Activated naive CD8-positive, alpha-beta T cell (primary cell): Measurements from ENCODE around the gene CDH4.

Experiments used
- H3K27ac Mint-ChIP-seq: one replicate; pipeline ENCODE4 v1.8.0; 2021; ENCODE audit warnings: mixed read lengths
- H3K27me3 Mint-ChIP-seq: one replicate; pipeline ENCODE4 v1.8.0; 2021; ENCODE audit warnings: mixed read lengths
- H3K36me3 Mint-ChIP-seq: one replicate; pipeline ENCODE4 v1.8.0; 2021; ENCODE audit warnings: mixed read lengths
- H3K4me1 Mint-ChIP-seq: one replicate; pipeline ENCODE4 v1.8.0; 2021; ENCODE audit warnings: low read depth, mixed read lengths
- H3K4me3 Mint-ChIP-seq: one replicate; pipeline ENCODE4 v1.8.0; 2021; ENCODE audit warnings: mild to moderate bottlenecking, mixed read lengths
- H3K9me3 Mint-ChIP-seq: one replicate; pipeline ENCODE4 v1.8.0; 2021; ENCODE audit warnings: low read depth, mixed read lengths

The CDH4 gene

GRCh38 chr20:61802721-61803311, 550.8 kb downstream of the CDH4 start:
- H3K36me3 Mint-ChIP-seq, result no peaks in the 10 kb centered on the region
- no peaks in the 10 kb centered on the region for H3K4me1 Mint-ChIP-seq
- H3K27me3 Mint-ChIP-seq, result peaks cover 2% of the 10 kb centered on the region
- H3K9me3 Mint-ChIP-seq, result no peaks in the 10 kb centered on the region
- no peak overlapping the region for H3K27ac Mint-ChIP-seq
- H3K4me3 Mint-ChIP-seq, result no peak overlapping the region

- no peak overlapping the region for H3K27ac Mint-ChIP-seq
- no peaks in the 10 kb centered on the region for H3K9me3 Mint-ChIP-seq
- no peaks in the 10 kb centered on the region for H3K36me3 Mint-ChIP-seq
- H3K4me3 Mint-ChIP-seq, result no peak overlapping the region
- peaks cover 2% of the 10 kb centered on the region for H3K27me3 Mint-ChIP-seq
- no peaks in the 10 kb centered on the region for H3K4me1 Mint-ChIP-seq
These were observed 551.4 kb downstream of the CDH4 start for GRCh38 chr20:61803416-61803914.

GRCh38 chr20:61803915-61804751, 552.1 kb downstream of the CDH4 start:
- no peaks in the 10 kb centered on the region for H3K4me1 Mint-ChIP-seq
- no peaks in the 10 kb centered on the region for H3K9me3 Mint-ChIP-seq
- H3K4me3 Mint-ChIP-seq, result no peak overlapping the region
- H3K27ac Mint-ChIP-seq, result no peak overlapping the region
- H3K36me3 Mint-ChIP-seq, result no peaks in the 10 kb centered on the region
- H3K27me3 Mint-ChIP-seq, result peaks cover 2% of the 10 kb centered on the region

- Mint-ChIP-seq H3K36me3 (no peaks in the 10 kb centered on the region), H3K27ac (no peak overlapping the region), H3K4me1 (no peaks in the 10 kb centered on the region), H3K4me3 (no peak overlapping the region), H3K27me3 (peaks cover 2% of the 10 kb centered on the region), H3K9me3 (no peaks in the 10 kb centered on the region)
These were observed 552.8 kb downstream of the CDH4 start for GRCh38 chr20:61804752-61805295.

- Mint-ChIP-seq H3K36me3 (no peaks in the 10 kb centered on the region), H3K4me1 (no peaks in the 10 kb centered on the region), H3K27me3 (peaks cover 2% of the 10 kb centered on the region), H3K27ac (no peak overlapping the region), H3K9me3 (no peaks in the 10 kb centered on the region), H3K4me3 (no peak overlapping the region)
These were observed 553.3 kb downstream of the CDH4 start for GRCh38 chr20:61805365-61805764.

GRCh38 chr20:61805781-61806180, 553.7 kb downstream of the CDH4 start:
- Mint-ChIP-seq H3K9me3 (no peaks in the 10 kb centered on the region), H3K36me3 (no peaks in the 10 kb centered on the region), H3K27ac (no peak overlapping the region), H3K4me1 (no peaks in the 10 kb centered on the region), H3K27me3 (peaks cover 2% of the 10 kb centered on the region), H3K4me3 (no peak overlapping the region)

- H3K9me3 Mint-ChIP-seq, result no peaks in the 10 kb centered on the region
- H3K4me3 Mint-ChIP-seq, result no peak overlapping the region
- H3K36me3 Mint-ChIP-seq, result no peaks in the 10 kb centered on the region
- H3K27ac Mint-ChIP-seq, result no peak overlapping the region
- no peaks in the 10 kb centered on the region for H3K4me1 Mint-ChIP-seq
- peaks cover 2% of the 10 kb centered on the region for H3K27me3 Mint-ChIP-seq
These were observed 554.3 kb downstream of the CDH4 start for GRCh38 chr20:61806314-61806713.

GRCh38 chr20:61806995-61807394, 554.9 kb downstream of the CDH4 start:
- H3K27me3 Mint-ChIP-seq, result peaks cover 2% of the 10 kb centered on the region
- no peaks in the 10 kb centered on the region for H3K36me3 Mint-ChIP-seq
- no peaks in the 10 kb centered on the region for H3K4me1 Mint-ChIP-seq
- no peaks in the 10 kb centered on the region for H3K9me3 Mint-ChIP-seq
- H3K27ac Mint-ChIP-seq, result no peak overlapping the region
- H3K4me3 Mint-ChIP-seq, result no peak overlapping the region

GRCh38 chr20:61807471-61808160, 555.6 kb downstream of the CDH4 start:
- H3K4me1 Mint-ChIP-seq, result no peaks in the 10 kb centered on the region
- no peak overlapping the region for H3K4me3 Mint-ChIP-seq
- no peaks in the 10 kb centered on the region for H3K36me3 Mint-ChIP-seq
- no peak overlapping the region for H3K27ac Mint-ChIP-seq
- H3K9me3 Mint-ChIP-seq, result no peaks in the 10 kb centered on the region
- peaks cover 2% of the 10 kb centered on the region for H3K27me3 Mint-ChIP-seq

- Mint-ChIP-seq H3K27me3 (peaks cover 2% of the 10 kb centered on the region), H3K27ac (no peak overlapping the region), H3K4me3 (no peak overlapping the region)
These were observed 556.4 kb downstream of the CDH4 start for GRCh38 chr20:61808447-61808846.

GRCh38 chr20:61809006-61809770, 557.1 kb downstream of the CDH4 start:
- Mint-ChIP-seq H3K27me3 (peaks cover 2% of the 10 kb centered on the region), H3K36me3 (no peaks in the 10 kb centered on the region), H3K9me3 (no peaks in the 10 kb centered on the region), H3K4me3 (no peak overlapping the region), H3K4me1 (no peaks in the 10 kb centered on the region), H3K27ac (no peak overlapping the region)

More at GRCh38 chr20:61808447-61808846, 556.4 kb downstream of the CDH4 start:
- Mint-ChIP-seq H3K36me3 (no peaks in the 10 kb centered on the region), H3K4me1 (no peaks in the 10 kb centered on the region), H3K9me3 (no peaks in the 10 kb centered on the region)

- H3K27ac Mint-ChIP-seq, result no peak overlapping the region
- no peaks in the 10 kb centered on the region for H3K4me1 Mint-ChIP-seq
- no peak overlapping the region for H3K4me3 Mint-ChIP-seq
- no peaks in the 10 kb centered on the region for H3K36me3 Mint-ChIP-seq
- no peaks in the 10 kb centered on the region for H3K27me3 Mint-ChIP-seq
- H3K9me3 Mint-ChIP-seq, result no peaks in the 10 kb centered on the region
These were observed 558.1 kb downstream of the CDH4 start for GRCh38 chr20:61810066-61810737.

- Mint-ChIP-seq H3K36me3 (no peaks in the 10 kb centered on the region), H3K27ac (no peak overlapping the region), H3K9me3 (no peaks in the 10 kb centered on the region), H3K4me1 (no peaks in the 10 kb centered on the region), H3K4me3 (no peak overlapping the region), H3K27me3 (no peaks in the 10 kb centered on the region)
These were observed 558.7 kb downstream of the CDH4 start for GRCh38 chr20:61810738-61811135.

GRCh38 chr20:61811166-61811565, 559.1 kb downstream of the CDH4 start:
- H3K4me3 Mint-ChIP-seq, result no peak overlapping the region
- H3K27me3 Mint-ChIP-seq, result no peaks in the 10 kb centered on the region
- no peaks in the 10 kb centered on the region for H3K4me1 Mint-ChIP-seq
- H3K9me3 Mint-ChIP-seq, result no peaks in the 10 kb centered on the region
- no peak overlapping the region for H3K27ac Mint-ChIP-seq
- no peaks in the 10 kb centered on the region for H3K36me3 Mint-ChIP-seq
